Esophagus muscularis mucosa (tissue), 4 donors: Measurements from ENCODE around the gene PPM1F.

Source experiments
- CTCF ChIP-seq, 3 experiments: fragments of 200-600 bp in 2 of 3; fragments of 450-650 bp in 1 of 3; sonication (generic) in 2 of 3; IDR thresholded peaks; one replicate each; pipeline ENCODE4 v1.5.1; 2017 to 2019; ENCODE audit warnings: antibody characterized with exemption in 3 of 3, mild to moderate bottlenecking in 2 of 3, moderate library complexity in 1 of 3
- EP300 ChIP-seq: sonication (generic); formaldehyde crosslinking; IDR thresholded peaks from one replicate; pipeline ENCODE4 v1.6.1; 2017; ENCODE audit warnings: antibody characterized with exemption
- POLR2A ChIP-seq: fragments of 450-650 bp; IDR thresholded peaks from one replicate; pipeline ENCODE4 v1.6.1; 2017; ENCODE audit warnings: antibody characterized with exemption, moderate library complexity, mild to moderate bottlenecking, low read depth
- POLR2AphosphoS5 ChIP-seq, 2 donors: sonication (generic); formaldehyde crosslinking; IDR thresholded peaks; one replicate each; pipeline ENCODE4 v1.6.1; 2017; ENCODE audit warnings: antibody characterized with exemption in 2 of 2

- TF ChIP-seq CTCF (IDR thresholded peaks at IDR 0.05) (no peak), POLR2A (no peak), POLR2AphosphoS5 (IDR thresholded peaks at IDR 0.05) (no peak), EP300 (no peak)
These were observed 650 bp downstream of the PPM1F start for GRCh38 chr22:21951931-21952465.
